Measurements from ENCODE around the gene MEAF6.
A peak's percentile ranks its signal among the peaks of the same experiment; 100 is the strongest.

MEAF6 gene

DNA sequence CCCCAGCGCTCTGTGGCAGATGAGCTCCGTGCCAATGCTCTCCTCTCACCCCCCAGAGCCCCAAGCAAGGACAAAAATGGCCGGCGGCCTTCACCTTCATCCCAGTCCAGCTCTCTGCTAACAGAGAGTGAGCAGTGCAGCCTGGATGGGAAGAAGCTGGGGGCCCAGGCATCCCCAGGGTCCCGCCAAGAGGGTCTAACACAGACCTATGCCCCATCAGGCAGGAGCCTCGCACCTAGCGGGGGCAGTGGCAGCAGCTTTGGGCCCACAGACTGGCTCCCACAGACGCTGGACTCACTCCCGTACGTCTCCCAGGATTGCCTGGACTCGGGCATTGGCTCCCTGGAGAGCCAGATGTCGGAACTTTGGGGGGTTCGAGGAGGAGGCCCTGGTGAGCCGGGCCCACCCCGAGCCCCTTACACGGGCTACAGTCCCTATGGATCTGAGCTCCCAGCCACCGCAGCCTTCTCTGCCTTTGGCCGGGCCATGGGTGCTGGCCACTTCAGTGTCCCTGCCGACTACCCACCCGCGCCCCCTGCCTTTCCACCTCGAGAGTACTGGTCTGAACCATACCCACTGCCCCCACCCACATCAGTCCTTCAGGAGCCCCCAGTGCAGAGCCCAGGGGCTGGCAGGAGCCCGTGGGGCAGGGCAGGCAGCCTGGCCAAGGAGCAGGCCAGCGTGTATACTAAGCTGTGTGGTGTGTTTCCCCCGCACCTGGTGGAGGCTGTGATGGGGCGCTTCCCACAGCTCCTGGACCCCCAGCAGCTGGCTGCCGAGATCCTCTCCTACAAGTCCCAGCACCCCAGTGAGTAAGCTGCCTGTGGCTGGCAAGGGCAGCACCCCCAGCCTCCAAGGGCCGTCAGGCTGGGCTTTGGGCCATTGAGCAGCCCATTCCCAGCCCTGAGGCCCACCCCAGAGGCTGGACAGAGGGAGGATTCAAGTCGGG is 31.5 kb downstream of the MEAF6 start:
- no peak for DNase-seq

DNA sequence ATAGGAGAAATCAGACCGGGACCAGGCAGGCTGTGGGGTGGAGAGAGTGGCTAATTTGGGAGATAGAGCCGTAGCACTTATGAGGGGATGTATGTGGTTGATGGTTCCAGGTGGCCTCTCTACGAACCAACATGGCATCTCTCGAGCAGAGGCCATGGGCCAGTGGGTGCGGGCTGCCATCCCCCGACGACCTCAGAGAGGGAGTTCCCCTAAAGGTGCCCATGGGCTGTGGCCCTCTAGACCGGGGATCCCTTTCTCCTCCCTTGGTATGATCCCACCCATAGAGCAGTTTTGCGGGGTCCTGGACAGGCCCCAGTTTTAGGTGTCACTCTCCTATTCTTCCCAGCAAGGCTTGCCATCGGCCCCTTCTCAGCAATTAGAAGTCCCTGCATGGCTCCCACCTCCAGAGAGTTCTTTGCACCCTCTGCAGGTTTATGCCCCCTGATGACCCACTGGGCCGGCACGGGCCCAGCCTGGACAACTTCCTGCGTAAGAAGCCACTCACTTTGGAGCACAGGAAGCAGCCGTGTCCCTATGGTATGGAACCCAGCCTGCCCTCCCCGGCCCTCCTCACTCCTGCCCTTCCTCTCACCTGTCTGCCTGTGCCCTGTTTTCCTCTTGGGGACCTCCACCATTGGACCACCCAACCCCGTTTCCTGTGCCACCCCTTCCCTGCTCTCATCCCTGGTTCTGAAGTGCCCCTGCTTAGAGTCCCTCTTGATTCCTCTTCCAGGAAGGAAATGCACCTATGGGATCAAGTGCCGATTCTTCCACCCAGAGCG is 32.4 kb downstream of the MEAF6 start:
- no peak for DNase-seq

DNA sequence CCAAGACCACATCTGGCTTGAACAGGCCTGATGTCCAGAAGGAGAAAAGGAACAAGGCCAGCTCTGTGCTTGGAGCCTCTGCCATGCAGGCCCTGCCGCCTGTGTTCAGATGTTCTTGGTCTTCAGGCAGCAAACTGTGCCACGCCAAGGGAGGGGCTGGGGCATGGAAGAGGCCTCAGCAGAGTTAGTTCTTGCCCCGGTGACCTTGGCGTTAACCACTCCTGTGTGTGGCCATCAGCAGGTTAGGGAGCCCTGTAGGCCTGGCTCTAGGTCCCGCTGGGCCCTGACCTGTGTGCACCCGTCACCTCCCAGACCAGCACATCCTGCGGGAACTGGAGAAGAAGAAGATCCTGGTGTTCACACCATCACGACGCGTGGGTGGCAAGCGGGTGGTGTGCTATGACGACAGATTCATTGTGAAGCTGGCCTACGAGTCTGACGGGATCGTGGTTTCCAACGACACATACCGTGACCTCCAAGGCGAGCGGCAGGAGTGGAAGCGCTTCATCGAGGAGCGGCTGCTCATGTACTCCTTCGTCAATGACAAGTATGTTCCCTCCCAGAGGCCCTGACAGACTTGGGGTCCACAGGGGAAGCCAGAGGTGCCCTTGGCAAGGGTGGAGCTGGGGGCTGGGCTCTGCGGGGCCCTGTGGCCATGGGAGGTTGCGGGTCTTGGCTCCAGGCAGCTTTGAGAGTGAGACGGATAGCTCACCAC is 33.1 kb downstream of the MEAF6 start:
- no peak for DNase-seq

DNA sequence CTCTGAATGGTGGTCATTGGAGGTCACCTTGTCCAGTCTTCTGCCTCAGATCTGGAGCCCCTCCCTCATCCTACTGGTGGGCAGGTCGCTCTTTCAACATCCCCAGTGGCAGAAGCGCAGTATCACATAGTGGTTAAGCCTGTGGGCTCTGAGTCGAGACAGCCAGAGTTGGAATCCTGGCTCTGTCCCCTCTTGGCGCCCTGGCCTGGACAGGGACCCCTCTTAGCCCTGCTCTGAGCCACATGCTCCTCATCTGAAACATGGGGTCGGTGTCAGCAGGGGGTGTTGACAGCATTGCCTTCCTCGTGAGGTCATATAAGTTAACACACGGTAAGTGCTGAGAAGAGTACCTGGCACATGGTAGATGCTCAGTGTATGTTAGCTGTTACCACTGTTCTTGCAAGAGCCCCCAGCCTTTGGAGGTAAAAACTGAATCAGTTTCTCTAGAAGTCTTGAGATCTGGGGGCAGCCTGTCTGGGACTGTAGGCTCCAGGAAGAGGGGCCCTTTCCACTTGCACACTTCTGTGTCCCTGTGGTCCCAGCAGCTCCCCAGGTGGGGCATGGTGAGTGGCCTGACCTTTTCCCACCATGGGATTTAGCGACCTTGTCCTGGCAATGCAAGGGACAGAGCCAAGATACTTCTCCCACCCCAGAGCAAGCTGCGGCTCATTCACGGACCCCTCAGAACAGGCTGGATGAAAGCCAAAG is 33.8 kb downstream of the MEAF6 start:
- no peak for DNase-seq

DNA sequence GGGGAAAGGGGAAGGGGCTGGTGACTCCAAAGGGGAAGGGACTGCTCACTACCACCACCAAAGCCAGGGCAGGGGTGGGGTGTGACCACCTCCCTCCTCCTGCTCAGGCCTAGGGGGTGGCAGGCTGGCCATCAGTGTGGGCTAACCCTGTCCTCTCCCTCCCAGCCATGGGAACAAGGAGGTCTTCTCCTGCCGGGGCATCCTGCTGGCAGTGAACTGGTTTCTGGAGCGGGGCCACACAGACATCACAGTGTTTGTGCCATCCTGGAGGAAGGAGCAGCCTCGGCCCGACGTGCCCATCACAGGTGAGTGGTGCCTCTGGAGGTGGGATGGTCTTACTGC is 34.5 kb downstream of the MEAF6 start:
- DNase-seq: no peak

DNA sequence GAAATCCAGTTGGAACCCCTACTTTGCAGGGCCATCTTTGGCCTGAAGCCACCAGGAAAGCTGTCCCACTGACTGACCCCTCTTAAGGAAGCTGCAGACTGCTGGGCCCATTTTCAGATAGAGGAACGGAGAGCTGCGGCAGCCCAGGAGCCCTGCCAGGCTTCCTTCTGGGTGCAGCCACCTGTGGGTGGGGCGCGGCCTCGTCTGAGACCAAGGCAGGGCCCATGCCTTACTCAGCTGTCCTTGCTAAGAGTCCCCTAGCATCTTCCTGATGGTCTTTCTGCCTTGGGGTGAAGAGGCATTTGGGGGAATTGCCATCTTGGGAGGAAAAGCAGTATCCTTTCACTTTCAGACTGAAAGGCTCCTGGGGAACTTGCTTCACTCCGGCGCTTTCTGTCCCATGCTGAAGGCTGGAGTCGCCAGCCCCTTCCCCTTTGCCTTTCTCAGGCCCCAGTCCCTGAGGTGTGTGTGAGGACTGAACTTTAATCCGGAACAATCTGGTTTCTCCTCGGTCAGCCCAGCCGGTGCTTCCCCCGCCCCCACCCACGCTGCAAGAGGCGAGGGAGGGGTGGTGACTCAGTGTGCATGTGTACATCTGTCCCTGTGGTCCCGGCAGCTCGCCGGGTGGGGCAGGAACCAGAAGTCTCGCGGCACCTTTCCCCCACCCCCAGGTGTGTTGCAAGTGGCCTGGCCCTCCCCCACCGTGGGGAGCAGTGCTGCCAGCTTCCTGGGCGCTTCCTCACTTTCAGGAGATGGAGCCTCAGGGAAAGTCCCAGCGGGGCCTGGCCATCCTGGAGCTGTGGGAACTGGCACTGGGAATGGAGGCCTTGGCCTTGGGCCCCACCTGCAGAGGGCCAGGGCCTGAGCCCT is 35.1 kb downstream of the MEAF6 start:
- peak; percentile 93 for DNase-seq

- peak; percentile 24 for DNase-seq
Observed at GRCh38 chr1:37478890-37479254, 35.7 kb downstream of the MEAF6 start.

- peak; percentile 51 for DNase-seq
Observed at GRCh38 chr1:37478451-37478881, 36.1 kb downstream of the MEAF6 start.

DNA sequence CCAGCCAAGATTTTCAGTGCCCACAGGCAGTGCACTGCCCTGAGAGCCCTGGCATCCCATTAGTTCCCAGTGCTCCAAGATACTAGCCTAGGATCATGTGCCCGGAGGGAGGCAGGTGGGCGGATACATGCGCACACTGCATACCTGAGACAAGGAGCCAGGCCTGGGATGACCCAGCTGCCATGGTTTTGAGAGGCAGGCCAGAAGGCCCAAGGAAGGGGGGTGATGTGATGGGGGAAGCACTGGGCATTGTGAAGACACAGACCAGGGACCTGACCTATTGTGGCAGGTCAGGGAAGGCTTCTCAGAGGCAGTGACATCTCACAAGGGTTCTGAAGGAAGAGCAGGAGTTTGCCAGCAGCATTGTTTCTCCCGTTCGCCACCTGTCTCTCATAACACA is 36.6 kb downstream of the MEAF6 start:
- DNase-seq: peak; percentile 16

- peak; percentile 84 for DNase-seq
Observed at GRCh38 chr1:37477198-37477931, 37.2 kb downstream of the MEAF6 start.

DNA sequence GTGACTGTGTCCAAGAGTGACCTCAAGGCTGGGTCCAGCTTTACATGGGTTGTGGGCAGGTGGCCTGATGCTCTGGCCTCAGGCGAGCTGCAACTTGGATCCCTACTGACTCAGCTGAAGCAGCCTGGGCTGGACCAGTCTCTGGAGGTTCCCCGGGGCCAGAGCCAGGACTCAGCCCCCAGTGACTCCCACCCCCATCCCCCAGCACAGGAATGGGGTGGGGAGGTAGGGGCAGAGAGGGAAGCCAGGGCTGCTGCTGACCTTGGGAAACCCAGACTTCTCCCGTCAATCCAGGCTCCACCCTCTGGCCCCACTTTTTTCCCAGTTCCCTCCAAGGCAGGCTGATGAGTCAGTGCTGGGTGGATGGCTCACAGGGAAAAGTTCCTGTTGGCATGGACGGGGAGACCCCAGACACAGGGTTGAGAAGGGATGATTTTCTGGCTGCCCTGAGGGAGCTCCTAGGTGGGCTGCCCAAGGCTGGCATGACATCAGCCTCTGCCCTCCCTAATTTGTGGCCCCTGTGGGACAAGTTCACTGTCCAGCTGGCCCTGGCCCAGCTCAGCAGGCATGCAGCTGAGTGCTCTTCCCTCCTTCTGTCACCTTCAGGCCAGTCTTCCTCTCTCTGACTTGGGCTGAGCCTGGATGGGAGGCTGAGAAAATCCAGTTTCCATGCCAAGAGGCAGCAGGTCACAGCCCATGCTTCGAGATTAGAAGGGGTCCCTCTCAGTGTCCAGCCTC is 37.9 kb downstream of the MEAF6 start:
- no peak for DNase-seq

GRCh38 chr1:37476087-37476452 is 38.5 kb downstream of the MEAF6 start:
- no peak for DNase-seq

DNA sequence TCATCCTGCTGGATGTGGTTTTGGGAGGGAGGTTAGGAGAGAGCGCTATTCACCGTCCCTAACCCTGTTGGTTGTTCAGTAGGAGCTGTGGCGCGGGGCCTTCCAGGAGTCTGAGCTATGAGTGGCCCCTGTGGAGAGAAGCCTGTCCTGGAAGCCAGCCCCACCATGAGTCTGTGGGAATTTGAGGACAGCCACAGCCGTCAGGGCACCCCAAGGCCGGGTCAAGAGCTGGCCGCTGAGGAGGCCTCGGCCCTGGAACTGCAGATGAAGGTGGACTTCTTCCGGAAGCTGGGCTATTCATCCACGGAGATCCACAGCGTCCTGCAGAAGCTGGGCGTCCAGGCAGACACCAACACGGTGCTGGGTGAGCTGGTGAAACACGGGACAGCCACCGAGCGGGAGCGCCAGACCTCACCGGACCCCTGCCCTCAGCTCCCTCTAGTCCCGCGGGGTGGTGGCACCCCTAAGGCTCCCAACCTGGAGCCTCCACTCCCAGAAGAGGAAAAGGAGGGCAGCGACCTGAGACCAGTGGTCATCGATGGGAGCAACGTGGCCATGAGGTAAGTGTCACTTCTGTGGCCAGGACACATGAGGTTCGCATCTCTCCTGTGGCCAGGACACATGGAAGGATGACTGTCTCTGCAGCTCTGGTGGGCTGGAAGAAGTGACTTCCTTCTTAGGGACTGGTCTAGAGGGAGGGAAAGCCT is 39.0 kb downstream of the MEAF6 start:
- no peak for DNase-seq

DNA sequence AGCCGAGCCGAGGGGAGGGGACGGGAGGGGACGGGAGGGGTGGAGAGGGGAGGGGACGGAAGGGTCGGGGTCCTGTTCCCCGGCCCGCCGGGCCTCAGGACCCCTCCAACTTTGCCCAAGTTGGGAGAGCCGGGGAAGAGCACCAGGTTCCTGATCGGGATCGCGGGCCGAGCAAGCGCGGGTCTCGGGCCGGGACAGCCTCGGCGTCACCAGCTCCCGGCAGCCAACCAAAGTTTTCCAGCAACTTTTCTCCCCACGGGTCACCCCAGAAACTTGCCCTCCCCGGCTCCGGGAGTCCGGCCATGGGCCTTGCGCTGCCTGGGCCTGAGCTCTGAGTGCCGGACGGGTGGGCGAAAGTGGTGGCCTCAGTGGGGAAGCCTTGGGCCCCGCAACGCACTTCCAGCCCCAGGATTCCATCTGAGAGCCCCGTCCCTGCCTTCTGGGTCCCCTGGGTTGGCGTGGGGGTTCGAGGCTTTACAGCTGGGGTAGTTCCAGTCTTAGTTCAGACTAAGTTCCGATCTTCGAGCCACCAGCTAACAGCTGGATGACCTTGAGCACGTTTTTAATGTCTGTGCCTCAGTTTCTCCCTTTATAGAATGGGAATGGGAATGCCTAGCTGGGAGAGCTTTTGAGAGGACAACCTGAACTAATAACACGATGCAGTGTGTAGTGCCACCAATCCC is 39.7 kb downstream of the MEAF6 start:
- DNase-seq: peak; percentile 29

GRCh38 chr1:37474046-37474696 is 40.4 kb downstream of the MEAF6 start, which contains the start of gene ZC3H12A:
Gene ZC3H12A, plus strand, starts transcription at chr1:37474580. Its CDS starts 917 bp downstream, at chr1:37475497.
- peak; percentile 93 for DNase-seq

GRCh38 chr1:37473431-37474045 is 41.0 kb downstream of the MEAF6 start:
- peak; percentile 57 for DNase-seq

- DNase-seq: no peak
Observed at GRCh38 chr1:37472994-37473393, 41.6 kb downstream of the MEAF6 start.

- DNase-seq: no peak
Observed at GRCh38 chr1:37472281-37472680, 42.3 kb downstream of the MEAF6 start.

Data from activated naive CD4-positive, alpha-beta T cell treated with anti-CD3 and anti-CD28 coated beads, Interleukin-2, amount 50 U/mL, for 16 hours (primary cell).